Skeletal muscle tissue (tissue), 4 donors: ENCODE data around the gene ATG14. TPM values are rescaled to one million over a fixed set of nuclear protein-coding genes. Genes with fewer than 3 reads are reported as not detected.
A peak's percentile ranks its signal among the peaks of the same experiment; 100 is the strongest.

ENCODE experiments used
- H3K27ac ChIP-seq: one replicate; pipeline ENCODE4 v1.7.0; 2013; ENCODE audit warnings: mild to moderate bottlenecking, low read depth, low read length, inconsistent platforms
- H3K27me3 ChIP-seq, 3 donors: one replicate each; pipeline ENCODE4 v1.7.0; 2013; ENCODE audit warnings: low read length in 3 of 3; ENCODE audit not compliant: control insufficient read depth in 3 of 3, insufficient read depth in 3 of 3
- H3K36me3 ChIP-seq, 3 donors: one replicate each; pipeline ENCODE4 v1.7.0; 2013; ENCODE audit warnings: low read length in 3 of 3; ENCODE audit not compliant: control insufficient read depth in 3 of 3, insufficient read depth in 3 of 3
- H3K4me1 ChIP-seq, 3 donors: one replicate each; pipeline ENCODE4 v1.7.0; 2013; ENCODE audit warnings: low read length in 3 of 3, mild to moderate bottlenecking in 3 of 3; ENCODE audit not compliant: control insufficient read depth in 3 of 3, insufficient read depth in 3 of 3
- H3K4me3 ChIP-seq, 3 donors: one replicate each; pipeline ENCODE4 v1.7.0; 2013; ENCODE audit warnings: low read length in 3 of 3
- H3K9ac ChIP-seq, 3 donors: one replicate each; pipeline ENCODE4 v1.7.0; 2013; ENCODE audit warnings: low read length in 3 of 3, mild to moderate bottlenecking in 3 of 3, moderate library complexity in 2 of 3, low read depth in 1 of 3
- H3K9me3 ChIP-seq, 3 donors: one replicate each; pipeline ENCODE4 v1.7.0; 2013; ENCODE audit warnings: low read length in 3 of 3; ENCODE audit not compliant: control insufficient read depth in 3 of 3
- total RNA-seq: library from RNA; depleted of rRNA; stranded (reverse); fragments of >200 nt; gene quantifications from one replicate; pipeline ENCODE4 v1.2.3, GENCODE V29; 2014
- donor health status: Osteomylitis.

Gene ATG14
- total RNA-seq, 1 donor from 2014 or later: 14.6 TPM

GRCh38 chr14:55381040-55381439, 30.6 kb downstream of the ATG14 start:
- H3K9ac ChIP-seq: no peak overlapping the region
- H3K27me3 ChIP-seq: no peaks in the 10 kb centered on the region
- H3K36me3 ChIP-seq: peaks cover 29 to 49% (median 43%) of the 10 kb centered on the region in 3 donors
- no peak overlapping the region for H3K27ac ChIP-seq
- no peak overlapping the region for H3K4me3 ChIP-seq
- H3K9me3 ChIP-seq: no peaks in the 10 kb centered on the region
- H3K4me1 ChIP-seq: peaks cover 15 to 35% (median 25%) of the 10 kb centered on the region in 3 donors

GRCh38 chr14:55377236-55377635, 34.4 kb downstream of the ATG14 start:
- Histone ChIP-seq H3K9me3 (no peaks in the 10 kb centered on the region), H3K27me3 (no peaks in the 10 kb centered on the region), H3K4me1 (peaks cover 0 to 7% (median under 1%) of the 10 kb centered on the region in 3 donors), H3K9ac (no peak overlapping the region), H3K27ac (no peak overlapping the region), H3K36me3 (peaks cover 31 to 53% (median 51%) of the 10 kb centered on the region in 3 donors), H3K4me3 (no peak overlapping the region)

- Histone ChIP-seq H3K4me3 (no peak overlapping the region), H3K36me3 (peaks cover 15 to 36% (median 36%) of the 10 kb centered on the region in 3 donors), H3K4me1 (peaks cover 0 to 3% (median 0%) of the 10 kb centered on the region in 3 donors), H3K27me3 (no peaks in the 10 kb centered on the region), H3K9ac (no peak overlapping the region), H3K9me3 (no peaks in the 10 kb centered on the region), H3K27ac (no peak overlapping the region)
Measured at GRCh38 chr14:55374771-55375170, 36.9 kb downstream of the ATG14 start.

- H3K36me3 ChIP-seq: peaks cover 14 to 43% (median 42%) of the 10 kb centered on the region in 3 donors
- H3K9ac ChIP-seq: no peak overlapping the region
- no peak overlapping the region for H3K27ac ChIP-seq
- H3K4me3 ChIP-seq: no peak overlapping the region
- peaks cover 0 to 4% (median 0%) of the 10 kb centered on the region in 3 donors for H3K4me1 ChIP-seq
- H3K9me3 ChIP-seq: no peaks in the 10 kb centered on the region
- H3K27me3 ChIP-seq: no peaks in the 10 kb centered on the region
Measured at GRCh38 chr14:55373784-55374705, 37.6 kb downstream of the ATG14 start.

GRCh38 chr14:55372825-55373224, 38.8 kb downstream of the ATG14 start:
- Histone ChIP-seq H3K27me3 (no peaks in the 10 kb centered on the region), H3K36me3 (peaks cover 16 to 44% (median 32%) of the 10 kb centered on the region in 3 donors), H3K9ac (no peak overlapping the region), H3K9me3 (no peaks in the 10 kb centered on the region), H3K4me3 (no peak overlapping the region), H3K27ac (peak overlapping the region; percentile 5), H3K4me1 (peaks cover 0 to 4% (median 0%) of the 10 kb centered on the region in 3 donors)

GRCh38 chr14:55372423-55372822, 39.2 kb downstream of the ATG14 start:
- Histone ChIP-seq H3K9me3 (no peaks in the 10 kb centered on the region), H3K4me3 (no peak overlapping the region), H3K27me3 (no peaks in the 10 kb centered on the region), H3K27ac (peak overlapping the region; percentile 5), H3K36me3 (peaks cover 16 to 43% (median 28%) of the 10 kb centered on the region in 3 donors), H3K9ac (no peak overlapping the region), H3K4me1 (peaks cover 0 to 4% (median 0%) of the 10 kb centered on the region in 3 donors)

GRCh38 chr14:55370883-55371455, 40.7 kb downstream of the ATG14 start:
- no peak overlapping the region for H3K27ac ChIP-seq

GRCh38 chr14:55366271-55366670, 45.4 kb downstream of the ATG14 start:
- H3K9me3 ChIP-seq: no peaks in the 10 kb centered on the region
- H3K36me3 ChIP-seq: peaks cover 3 to 34% (median 17%) of the 10 kb centered on the region in 3 donors
- H3K4me3 ChIP-seq: no peak overlapping the region
- H3K27ac ChIP-seq: peak overlapping the region; percentile 8
- H3K9ac ChIP-seq: no peak overlapping the region
- peaks cover 0 to 7% (median 7%) of the 10 kb centered on the region in 3 donors for H3K4me1 ChIP-seq
- H3K27me3 ChIP-seq: no peaks in the 10 kb centered on the region

More at GRCh38 chr14:55370883-55371455, 40.7 kb downstream of the ATG14 start:
- H3K9me3 ChIP-seq: no peaks in the 10 kb centered on the region
- no peaks in the 10 kb centered on the region for H3K27me3 ChIP-seq
- H3K4me1 ChIP-seq: peaks cover 0 to 7% (median 7%) of the 10 kb centered on the region in 3 donors
- H3K36me3 ChIP-seq: peaks cover 5 to 36% (median 13%) of the 10 kb centered on the region in 3 donors
- no peak overlapping the region for H3K9ac ChIP-seq
- H3K4me3 ChIP-seq: no peak overlapping the region

GRCh38 chr14:55361190-55361589, 50.4 kb downstream of the ATG14 start:
- Histone ChIP-seq H3K36me3 (peaks cover 0 to 8% (median 7%) of the 10 kb centered on the region in 3 donors), H3K9ac (no peak overlapping the region), H3K4me1 (peaks cover 0 to under 1% (median under 1%) of the 10 kb centered on the region in 3 donors), H3K4me3 (no peak overlapping the region), H3K27me3 (no peaks in the 10 kb centered on the region), H3K9me3 (no peaks in the 10 kb centered on the region), H3K27ac (no peak overlapping the region)

- Histone ChIP-seq H3K27ac (no peak overlapping the region), H3K9me3 (no peaks in the 10 kb centered on the region), H3K9ac (no peak overlapping the region), H3K4me3 (no peak overlapping the region), H3K4me1 (peaks cover 2 to 4% (median 4%) of the 10 kb centered on the region in 3 donors), H3K27me3 (no peaks in the 10 kb centered on the region), H3K36me3 (peaks cover 0 to 9% (median 7%) of the 10 kb centered on the region in 3 donors)
Measured at GRCh38 chr14:55359307-55359706, 52.3 kb downstream of the ATG14 start.
